ENCODE data around the gene ABHD8.

The ABHD8 gene, protein sequence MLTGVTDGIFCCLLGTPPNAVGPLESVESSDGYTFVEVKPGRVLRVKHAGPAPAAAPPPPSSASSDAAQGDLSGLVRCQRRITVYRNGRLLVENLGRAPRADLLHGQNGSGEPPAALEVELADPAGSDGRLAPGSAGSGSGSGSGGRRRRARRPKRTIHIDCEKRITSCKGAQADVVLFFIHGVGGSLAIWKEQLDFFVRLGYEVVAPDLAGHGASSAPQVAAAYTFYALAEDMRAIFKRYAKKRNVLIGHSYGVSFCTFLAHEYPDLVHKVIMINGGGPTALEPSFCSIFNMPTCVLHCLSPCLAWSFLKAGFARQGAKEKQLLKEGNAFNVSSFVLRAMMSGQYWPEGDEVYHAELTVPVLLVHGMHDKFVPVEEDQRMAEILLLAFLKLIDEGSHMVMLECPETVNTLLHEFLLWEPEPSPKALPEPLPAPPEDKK

DNA sequence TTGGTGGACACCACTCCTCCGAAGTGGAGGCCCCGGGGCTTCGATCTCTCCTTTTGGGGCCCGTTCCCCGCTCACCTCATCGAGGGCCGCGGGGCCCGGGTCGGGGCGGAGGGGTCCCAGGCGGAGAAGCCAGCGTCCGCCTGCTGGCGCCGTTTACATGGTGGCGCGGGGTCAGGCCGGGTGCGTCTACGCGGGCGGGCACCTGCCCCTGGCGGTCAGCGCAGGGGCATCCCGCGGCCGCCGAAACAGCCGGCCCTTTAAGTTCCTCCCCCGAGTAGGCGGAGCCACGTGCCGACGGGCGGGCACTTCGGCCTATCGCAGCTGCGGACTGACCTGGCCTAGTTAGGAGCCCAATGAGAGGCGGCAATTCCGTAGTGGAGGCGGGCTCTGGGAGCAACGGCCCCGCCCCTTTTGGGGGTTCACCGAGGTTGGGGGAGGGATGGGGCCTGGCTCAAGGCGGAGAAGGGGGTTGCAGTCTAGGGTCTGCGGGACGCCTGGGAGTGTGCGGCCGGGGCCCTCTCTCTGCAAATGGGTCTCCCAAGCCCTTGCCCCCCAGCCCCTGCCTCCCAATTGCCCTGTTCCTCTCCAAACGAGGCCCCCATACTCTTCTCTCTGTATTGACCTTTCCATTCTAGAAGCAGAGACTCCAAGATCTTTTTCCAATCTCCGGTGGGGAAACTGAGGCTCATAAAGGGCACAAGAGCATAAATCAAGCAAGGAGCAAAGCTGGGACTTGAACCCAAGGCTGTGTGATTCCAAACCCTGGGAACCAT lies at the start of gene ABHD8:
TSS of gene ABHD8 (minus strand) at position 259 of the 773 bp plus-strand sequence. CDS start 1,809 bp downstream, outside the sequence.
- TF ChIP-seq GATA1 (IDR thresholded peaks at IDR 0.05; ENCODE audit: low read depth, low read length) (no peak), POLR2A (IDR thresholded peaks at IDR 0.05; ENCODE audit: low read length) (peak; percentile 38)
- peak; percentile 97 for DNase-seq

DNA sequence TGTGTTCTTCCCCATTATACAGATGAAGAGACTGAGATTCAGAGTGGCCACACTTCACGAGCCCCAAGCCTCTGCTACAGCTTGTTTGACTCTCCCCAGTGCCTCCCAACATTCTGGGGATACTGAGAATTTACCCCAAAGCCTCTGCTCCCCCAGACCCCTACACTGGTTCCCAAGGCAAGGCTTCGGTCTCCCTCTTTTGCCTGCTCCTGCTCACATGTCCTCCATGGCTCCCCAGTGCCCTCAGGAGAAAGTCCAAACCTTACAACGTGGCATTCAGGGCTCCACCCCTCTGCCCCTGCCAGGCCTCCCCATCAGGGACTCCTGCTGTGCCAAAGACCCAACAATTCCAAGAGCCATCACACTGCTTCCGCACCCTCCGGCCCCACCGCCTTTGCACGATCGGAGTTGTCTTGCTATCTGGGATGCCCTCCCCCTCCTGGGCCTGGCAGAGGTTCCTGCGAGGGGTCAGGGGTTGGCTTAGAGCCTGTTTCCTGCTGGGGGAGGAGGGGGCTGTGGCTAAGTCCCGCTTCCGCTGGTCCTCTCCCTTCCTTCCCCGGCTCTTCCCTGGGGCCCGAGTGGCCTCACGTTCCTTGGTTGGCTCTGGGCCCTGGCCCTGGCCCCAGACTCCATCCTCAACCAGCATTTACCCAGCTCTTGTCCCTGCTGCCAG lies 49.5 kb upstream of the ABHD8 start:
- DNase-seq: no peak
- no peak for TF ChIP-seq GATA1 (IDR thresholded peaks at IDR 0.05; ENCODE audit: low read depth, low read length)
- no peak for TF ChIP-seq POLR2A (IDR thresholded peaks at IDR 0.05; ENCODE audit: low read length)

DNA sequence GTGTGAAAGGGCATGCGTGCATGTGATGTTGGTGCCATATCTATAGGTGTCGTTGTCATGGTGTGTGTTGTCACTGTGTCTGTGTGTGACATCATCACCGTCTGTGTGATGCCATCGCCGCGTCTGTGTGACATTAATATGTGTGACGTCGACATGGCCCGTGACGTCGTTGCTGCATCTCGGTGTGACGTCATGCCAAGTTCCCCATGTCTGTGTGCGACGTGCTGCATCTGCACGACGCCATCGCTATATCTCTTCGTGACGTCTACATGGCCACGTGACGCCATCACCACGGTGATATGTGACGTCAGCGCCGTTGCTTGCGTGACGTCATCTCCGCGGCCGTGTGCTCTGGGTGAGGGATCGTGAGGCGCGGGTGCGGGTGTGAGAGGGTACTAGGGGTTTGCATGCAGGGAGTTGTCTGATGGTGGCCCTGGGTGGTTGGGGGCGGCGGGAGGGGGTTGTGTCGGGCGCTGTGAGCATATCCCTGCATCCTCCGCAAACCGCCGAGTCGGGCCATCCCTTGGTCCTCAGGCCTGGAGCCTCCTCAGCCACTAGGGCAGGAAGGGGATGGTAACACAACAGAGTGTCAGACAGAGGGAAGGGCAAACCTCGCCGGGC lies 48.7 kb upstream of the ABHD8 start:
- DNase-seq: no peak
- no peak for TF ChIP-seq POLR2A (IDR thresholded peaks at IDR 0.05; ENCODE audit: low read length)
- no peak for TF ChIP-seq GATA1 (IDR thresholded peaks at IDR 0.05; ENCODE audit: low read depth, low read length)

DNA sequence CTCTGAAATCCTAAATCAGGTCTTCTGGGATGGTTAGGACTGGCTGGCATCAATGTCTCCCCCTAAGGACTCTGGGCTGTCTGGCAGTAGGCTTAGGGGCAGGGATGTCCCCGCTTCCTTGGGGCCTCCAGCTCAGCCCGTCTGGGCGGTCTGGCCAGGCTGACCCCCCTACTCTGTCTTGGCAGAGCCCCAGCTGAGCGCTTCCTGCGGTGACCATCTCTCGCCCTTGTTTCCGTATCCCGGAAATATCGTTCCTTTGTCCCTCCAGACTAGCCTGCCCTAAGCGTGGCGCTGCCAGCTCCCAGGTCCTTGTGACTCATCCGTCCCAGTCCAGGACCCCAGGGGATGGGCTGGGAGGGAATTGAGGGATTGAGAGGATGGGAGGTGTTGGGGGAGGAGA lies 45.5 kb upstream of the ABHD8 start:
- TF ChIP-seq GATA1 (IDR thresholded peaks at IDR 0.05; ENCODE audit: low read depth, low read length): no peak
- no peak for TF ChIP-seq POLR2A (IDR thresholded peaks at IDR 0.05; ENCODE audit: low read length)
- DNase-seq: no peak

DNA sequence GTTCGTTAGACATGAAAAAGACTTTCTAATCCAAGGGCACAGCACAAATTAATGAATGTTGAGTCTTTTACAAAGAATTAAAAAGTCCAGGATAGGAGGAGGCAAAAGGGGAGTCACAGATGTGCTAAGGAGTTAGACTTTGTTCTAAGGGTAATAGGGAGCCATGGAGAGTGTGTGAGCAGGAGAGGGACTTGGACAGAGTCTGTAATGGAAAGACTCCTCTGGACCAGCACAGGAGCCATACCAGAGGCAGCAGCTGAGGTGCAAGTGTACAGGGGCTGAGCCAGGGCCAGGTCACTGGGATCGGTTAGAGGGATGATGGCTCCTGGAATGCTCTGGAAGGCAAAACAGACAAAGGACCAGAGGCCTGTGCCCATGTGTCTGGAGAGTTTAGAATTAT lies 44.7 kb upstream of the ABHD8 start:
- no peak for DNase-seq
- no peak for TF ChIP-seq GATA1 (IDR thresholded peaks at IDR 0.05; ENCODE audit: low read depth, low read length)
- no peak for TF ChIP-seq POLR2A (IDR thresholded peaks at IDR 0.05; ENCODE audit: low read length)

DNA sequence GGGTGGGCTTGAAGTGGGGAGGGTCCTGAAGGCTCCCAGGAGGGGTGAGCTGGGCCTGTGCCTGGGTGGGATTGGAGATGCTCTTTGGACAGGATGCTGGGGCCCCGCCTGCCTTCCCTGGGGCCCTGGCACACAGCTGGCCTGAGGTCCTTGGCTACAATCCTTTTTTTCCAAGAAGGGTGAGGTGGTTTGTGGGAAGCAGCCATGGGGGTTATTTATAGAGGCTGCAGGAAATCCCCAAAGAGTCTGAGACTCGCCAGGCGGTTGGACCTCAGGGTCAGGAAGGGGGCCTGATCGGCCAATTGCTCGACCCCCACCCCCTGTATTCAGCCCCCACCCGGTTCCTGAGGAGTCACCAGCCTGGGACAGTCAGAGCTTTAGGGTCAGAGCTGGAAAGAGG lies 44.1 kb upstream of the ABHD8 start:
- TF ChIP-seq GATA1 (IDR thresholded peaks at IDR 0.05; ENCODE audit: low read depth, low read length) (no peak), POLR2A (IDR thresholded peaks at IDR 0.05; ENCODE audit: low read length) (no peak)
- no peak for DNase-seq

DNA sequence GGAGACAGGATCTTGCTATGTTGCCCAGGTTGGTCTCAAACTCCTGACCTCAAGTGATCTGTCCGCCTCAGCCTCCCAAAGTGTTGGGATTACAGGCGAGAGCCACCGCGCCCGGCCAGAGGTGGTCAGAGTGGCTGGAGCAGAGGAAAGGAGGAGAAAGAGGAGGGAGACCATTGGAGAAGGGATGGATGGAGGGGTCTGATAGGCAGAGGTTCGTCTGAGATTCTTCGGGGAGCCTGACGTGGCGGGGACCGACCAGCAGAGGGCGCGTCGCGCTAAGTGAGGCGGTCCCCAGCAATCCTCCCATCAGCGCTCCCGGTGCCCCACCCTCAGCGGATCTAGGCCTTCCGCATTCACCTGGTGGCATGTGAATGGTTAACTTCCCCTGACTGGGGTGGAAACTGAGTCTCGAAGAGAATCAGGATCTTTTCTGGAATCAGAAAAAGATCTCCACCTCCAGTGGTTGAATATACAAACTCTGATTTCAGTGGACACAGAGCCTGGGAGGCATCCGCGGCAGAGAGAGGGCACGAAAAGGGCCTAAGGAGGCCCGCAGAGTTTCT lies 43.0 kb upstream of the ABHD8 start:
- peak; percentile 67 to 86 for DNase-seq
- TF ChIP-seq POLR2A (IDR thresholded peaks at IDR 0.05; ENCODE audit: low read length): no peak
- TF ChIP-seq GATA1 (IDR thresholded peaks at IDR 0.05; ENCODE audit: low read depth, low read length): no peak

DNA sequence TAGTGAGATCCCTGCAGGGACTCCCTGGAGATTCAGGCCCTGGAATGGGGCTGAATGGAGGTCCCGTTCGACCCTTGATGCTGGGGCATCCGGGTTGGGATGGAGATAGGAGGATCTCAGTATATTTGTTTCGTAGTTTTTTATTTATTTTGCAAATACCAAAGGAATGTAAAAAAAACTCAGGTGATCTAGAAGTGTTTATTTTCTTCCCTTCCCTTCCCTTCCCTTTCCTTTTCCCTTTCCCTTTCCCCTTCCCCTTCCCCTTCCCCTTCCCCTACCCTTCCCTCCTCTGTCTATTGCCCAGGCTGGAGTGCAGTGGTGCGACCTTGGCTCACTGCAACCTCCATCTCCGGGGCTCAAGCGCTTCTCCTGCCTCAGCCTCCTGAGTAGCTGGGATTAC lies 38.6 kb upstream of the ABHD8 start:
- TF ChIP-seq GATA1 (IDR thresholded peaks at IDR 0.05; ENCODE audit: low read depth, low read length): no peak
- DNase-seq: no peak

DNA sequence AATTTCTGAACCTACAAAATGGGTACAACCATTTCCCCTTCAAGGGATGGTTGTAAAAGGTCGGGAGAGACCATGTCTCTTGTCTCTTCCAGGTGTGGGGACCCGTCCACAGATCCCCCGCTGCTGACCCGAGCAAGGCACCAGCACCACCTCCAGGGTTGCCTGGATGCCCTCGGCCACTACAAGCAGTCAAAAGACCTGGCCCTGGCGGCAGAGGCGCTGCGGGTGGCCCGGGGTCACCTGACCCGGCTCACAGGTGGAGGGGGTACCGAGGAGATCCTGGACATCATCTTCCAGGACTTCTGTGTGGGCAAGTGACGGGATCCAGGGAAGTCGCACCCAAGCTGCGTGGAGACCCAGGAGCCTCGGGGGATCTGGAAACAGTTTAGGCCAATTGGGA lies 38.2 kb upstream of the ABHD8 start:
- TF ChIP-seq GATA1 (IDR thresholded peaks at IDR 0.05; ENCODE audit: low read depth, low read length) (no peak), POLR2A (IDR thresholded peaks at IDR 0.05; ENCODE audit: low read length) (no peak)

DNA sequence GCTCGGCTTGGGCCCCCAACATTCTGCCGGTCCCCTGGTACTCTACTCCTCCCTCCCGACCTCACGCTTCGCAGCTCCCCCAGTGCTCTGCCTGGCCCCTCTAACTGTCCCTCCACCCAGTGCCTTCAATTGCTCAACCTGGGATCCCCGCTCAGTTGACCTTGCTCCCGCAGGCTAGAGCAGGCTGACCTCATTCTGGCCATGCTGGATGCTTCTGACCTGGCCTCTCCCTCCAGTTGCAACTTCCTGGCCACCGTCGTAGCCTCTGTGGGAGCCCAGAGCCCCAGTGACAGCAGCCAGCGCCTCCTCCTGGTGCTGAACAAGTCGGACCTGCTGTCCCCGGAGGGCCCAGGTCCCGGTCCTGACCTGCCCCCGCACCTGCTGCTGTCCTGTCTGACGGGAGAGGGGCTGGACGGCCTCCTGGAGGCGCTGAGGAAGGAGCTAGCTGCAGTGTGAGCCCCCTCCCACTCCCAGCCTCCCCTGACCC lies 37.7 kb upstream of the ABHD8 start:
- DNase-seq: no peak
- TF ChIP-seq POLR2A (IDR thresholded peaks at IDR 0.05; ENCODE audit: low read length): no peak
- no peak for TF ChIP-seq GATA1 (IDR thresholded peaks at IDR 0.05; ENCODE audit: low read depth, low read length)

More for the DNA sequence above, 38.2 kb upstream of the ABHD8 start:
- no peak for DNase-seq

DNA sequence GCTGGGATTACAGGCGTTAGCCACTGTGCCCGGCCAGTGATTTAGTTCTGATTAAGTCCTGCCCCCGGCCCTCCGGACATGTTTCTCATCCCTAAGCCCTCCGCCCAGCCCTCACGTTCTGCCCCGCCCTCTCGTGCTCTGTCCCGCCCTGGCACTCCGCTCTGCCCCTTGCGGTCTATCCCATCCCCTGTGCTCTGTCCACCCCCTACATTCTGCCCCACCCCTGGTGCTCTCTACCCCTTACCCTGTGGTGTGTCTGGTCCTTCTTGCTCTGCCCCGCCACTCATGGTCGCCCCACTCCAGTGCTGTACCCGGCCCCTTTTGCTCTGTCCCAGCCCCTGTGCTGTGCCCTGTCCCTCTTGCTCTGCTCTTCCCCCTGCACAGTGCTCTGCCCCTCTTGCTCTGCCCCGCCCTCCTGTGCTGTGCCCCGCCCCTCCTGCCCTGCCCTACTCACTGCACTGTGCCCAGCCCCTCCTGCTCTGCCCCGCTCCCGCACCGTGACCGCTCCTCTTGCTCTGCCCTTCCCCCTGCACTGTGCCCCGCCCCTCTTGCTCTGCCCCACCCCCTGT lies 37.2 kb upstream of the ABHD8 start:
- TF ChIP-seq GATA1 (IDR thresholded peaks at IDR 0.05; ENCODE audit: low read depth, low read length) (no peak), POLR2A (IDR thresholded peaks at IDR 0.05; ENCODE audit: low read length) (no peak)
- DNase-seq: peak; percentile 71 to 76

DNA sequence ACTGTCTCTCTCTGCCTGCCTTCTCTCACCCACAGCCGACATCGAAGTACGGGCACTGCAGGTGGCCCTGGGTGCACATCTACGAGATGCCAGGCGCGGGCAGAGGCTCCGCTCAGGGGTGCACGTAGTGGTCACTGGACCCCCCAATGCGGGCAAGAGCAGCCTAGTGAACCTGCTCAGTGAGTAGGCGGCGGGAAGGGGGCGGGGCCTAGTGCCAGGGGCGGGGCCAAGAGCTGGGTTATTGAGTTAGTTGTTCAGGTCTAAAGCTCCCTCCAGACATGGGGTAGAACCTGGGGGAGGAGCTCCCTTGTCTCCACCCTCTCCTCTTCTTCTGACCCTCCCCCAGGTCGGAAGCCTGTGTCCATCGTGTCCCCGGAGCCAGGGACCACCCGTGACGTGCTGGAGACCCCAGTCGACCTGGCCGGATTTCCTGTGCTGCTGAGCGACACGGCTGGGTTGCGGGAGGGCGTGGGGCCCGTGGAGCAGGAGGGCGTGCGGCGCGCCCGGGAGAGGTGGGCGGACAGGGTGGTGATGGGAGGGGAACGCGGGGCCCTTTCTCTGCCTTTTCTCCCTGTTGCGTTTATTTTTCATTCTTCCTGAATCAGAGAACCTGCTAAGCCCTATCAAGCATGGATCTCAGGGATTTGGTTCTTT lies 36.0 kb upstream of the ABHD8 start:
- peak in 1 of 2 experiments; percentile 37 for DNase-seq

More for the DNA sequence above, 36.0 kb upstream of the ABHD8 start:
- no peak for TF ChIP-seq GATA1 (IDR thresholded peaks at IDR 0.05; ENCODE audit: low read depth, low read length)
- TF ChIP-seq POLR2A (IDR thresholded peaks at IDR 0.05; ENCODE audit: low read length): no peak
